Measurements from ENCODE around the gene GLCCI1. TPM values are rescaled to one million over a fixed set of nuclear protein-coding genes. Genes with fewer than 3 reads are reported as not detected.
"Not testable (repeated sequence)": the region's sequence is repeated elsewhere in the genome, so short reads cannot be mapped to it uniquely, and the experiment has no call there.

GLCCI1 gene
- total RNA-seq, 2 donors from 2014 or later = 3.9 to 4.2 TPM

DNA sequence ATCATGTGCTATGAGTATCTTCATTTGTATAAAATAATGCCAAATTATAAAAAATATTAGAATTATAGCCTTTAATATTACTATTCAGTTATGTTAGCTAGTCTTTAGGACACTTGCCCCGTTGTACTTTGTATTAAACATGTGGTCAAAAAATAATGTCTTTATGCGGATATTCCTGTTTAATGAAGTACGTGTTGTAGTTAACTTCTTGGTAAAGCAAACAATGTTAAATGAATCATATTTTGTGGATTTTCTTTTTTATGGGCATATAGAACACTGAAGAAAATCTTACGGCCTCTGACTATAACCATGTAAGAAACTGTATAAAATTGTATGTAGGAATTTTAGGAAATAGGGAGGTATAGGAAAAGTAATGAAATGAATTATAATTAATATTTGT is 14.3 kb downstream of the GLCCI1 start:
- DNase-seq (ENCODE audit: low spot score) = no peak
- intact Hi-C loops (cut with DNase I) = no loop called here

DNA sequence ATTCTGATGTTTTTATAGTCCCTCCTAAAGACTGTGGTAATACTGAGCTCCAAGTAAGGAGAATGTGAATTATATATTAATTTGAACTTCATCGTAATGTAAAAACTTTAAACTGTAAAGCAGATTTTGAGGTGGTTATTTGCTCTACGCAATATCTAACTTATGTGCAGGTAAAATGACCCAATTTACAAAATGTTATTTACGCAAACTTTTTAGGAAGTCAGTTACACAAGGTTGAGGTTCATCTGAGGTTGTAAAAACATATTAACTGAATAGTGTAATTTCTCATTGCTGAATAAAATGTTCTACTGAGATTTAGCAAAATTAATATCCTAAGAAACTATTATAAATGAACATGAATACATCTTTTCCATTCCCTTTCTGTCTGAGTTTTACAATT is 15.8 kb downstream of the GLCCI1 start:
- intact Hi-C loops (cut with DNase I) = no loop called here

DNA sequence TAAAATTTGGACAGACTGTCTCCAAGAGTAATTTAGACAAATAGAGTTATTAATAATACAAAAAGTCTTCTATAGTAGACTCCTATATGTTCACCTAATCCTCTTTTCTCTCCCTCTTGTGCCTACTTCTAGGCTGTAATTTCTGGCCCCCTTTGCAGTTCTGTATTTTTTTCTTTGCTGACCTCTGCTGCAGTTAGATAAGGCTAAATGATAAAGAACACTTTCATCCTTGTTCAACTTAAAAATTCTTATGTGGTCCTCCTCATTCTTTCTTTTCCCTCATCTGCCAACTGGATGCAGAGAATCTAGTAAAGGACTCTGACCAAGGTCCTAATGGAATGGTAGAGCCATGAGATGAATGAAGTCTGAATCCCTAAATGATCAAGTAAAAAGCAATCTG is 20.1 kb downstream of the GLCCI1 start:
- DNase-seq (ENCODE audit: low spot score) = no peak
- intact Hi-C loops (cut with DNase I) = no loop called here

More for the DNA sequence above, 15.8 kb downstream of the GLCCI1 start:
- no peak for DNase-seq (ENCODE audit: low spot score)

GRCh38 chr7:7989133-7989532 is 20.5 kb downstream of the GLCCI1 start:
- no peak for DNase-seq (ENCODE audit: low spot score)
- intact Hi-C loops (cut with DNase I) = no loop called here

DNA sequence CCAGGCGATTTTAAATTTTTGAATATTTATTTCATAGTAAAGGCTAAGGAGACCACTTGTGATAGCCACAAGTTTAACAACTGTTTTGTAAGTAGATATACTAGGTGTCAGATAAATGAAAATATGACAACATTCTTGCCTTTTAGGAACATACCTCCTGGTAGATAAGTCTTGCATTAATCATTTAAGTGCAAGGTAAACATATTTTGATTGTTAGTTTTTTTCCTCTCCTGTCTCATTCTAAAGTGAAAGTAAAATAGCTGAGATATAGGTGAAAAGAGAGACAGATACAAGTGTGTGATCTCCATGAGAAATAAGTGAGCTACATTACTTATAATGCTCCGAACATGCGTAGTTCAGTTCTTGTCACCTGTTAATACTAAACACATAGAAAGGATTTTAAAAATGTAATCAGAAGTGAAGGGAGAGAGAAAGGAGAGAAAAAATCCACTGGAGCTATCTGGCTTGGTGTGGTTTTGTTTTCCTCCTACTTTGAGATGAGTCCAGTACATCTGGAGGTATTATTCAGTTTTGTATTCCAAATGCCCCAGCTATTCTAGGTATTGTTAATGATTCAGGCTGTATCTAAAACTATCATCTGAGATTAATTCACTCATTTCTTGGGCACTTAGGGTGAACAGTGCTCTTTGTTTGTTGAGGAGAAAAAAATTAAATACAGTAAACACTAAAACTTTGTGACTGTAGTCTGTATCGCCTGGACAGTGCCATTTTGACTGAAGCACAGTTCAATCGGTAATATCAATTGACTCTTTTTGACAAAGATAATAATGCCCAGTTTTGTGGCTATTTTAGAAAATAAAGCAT is 21.2 kb downstream of the GLCCI1 start:
- intact Hi-C loops (cut with DNase I) = no loop called here
- no peak for DNase-seq (ENCODE audit: low spot score)

DNA sequence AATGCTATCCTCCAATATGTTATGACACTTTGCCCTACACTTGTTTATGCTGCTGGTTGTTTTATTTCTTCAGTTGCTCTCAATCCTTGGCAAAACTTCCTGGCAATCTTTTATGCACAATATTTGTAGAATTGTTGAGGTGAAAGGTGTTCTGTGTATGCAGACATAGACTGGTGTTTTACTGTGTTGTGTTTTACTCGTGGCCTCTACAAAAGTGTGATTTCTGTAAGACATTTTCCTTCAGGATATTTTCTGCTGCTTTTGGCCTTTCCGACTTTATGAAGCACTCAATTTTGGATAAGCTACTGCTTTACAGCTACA is 21.8 kb downstream of the GLCCI1 start:
- DNase-seq (ENCODE audit: low spot score) = no peak

GRCh38 chr7:7992506-7992905 is 23.9 kb downstream of the GLCCI1 start:
- intact Hi-C loops (cut with DNase I) = no loop called here
- no peak for DNase-seq (ENCODE audit: low spot score)

More for the DNA sequence above, 21.8 kb downstream of the GLCCI1 start:
- intact Hi-C loops (cut with DNase I) = no loop called here

- intact Hi-C loops (cut with DNase I); DNase-seq (ENCODE audit: low spot score): not testable (repeated sequence)
These were observed 26.8 kb downstream of the GLCCI1 start for GRCh38 chr7:7995348-7995747.

GRCh38 chr7:7996568-7996967 is 28.0 kb downstream of the GLCCI1 start:
- intact Hi-C loops (cut with DNase I) = no loop called here
- no peak for DNase-seq (ENCODE audit: low spot score)

- intact Hi-C loops (cut with DNase I) = no loop called here
These were observed 31.8 kb downstream of the GLCCI1 start for GRCh38 chr7:8000315-8000941.

GRCh38 chr7:8003077-8003476 is 34.5 kb downstream of the GLCCI1 start:
- intact Hi-C loops (cut with DNase I) = no loop called here
- DNase-seq (ENCODE audit: low spot score) = no peak

More at GRCh38 chr7:8000315-8000941, 31.8 kb downstream of the GLCCI1 start:
- DNase-seq (ENCODE audit: low spot score) = no peak

DNA sequence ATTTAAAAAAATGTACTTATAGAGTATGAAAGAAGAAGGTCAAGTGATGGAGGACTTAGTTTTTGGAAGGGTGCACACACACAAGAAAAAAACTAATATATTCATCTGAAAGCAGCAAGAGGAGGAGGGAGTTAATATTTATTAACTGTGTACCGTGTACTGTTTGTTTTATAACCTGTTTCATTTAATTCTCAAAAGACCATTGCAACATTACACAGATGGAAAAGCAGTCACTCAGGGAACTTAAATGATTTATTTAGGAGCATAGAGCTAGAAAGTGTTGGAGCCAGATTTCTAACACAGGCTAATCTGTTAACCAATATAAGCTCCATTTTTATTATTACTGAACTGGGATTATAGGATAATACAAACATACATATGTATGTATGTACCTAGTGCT is 36.7 kb downstream of the GLCCI1 start:
- DNase-seq (ENCODE audit: low spot score) = no peak
- intact Hi-C loops (cut with DNase I) = no loop called here

GRCh38 chr7:8014399-8014798 is 45.8 kb downstream of the GLCCI1 start:
- DNase-seq (ENCODE audit: low spot score) = no peak
- intact Hi-C loops (cut with DNase I) = no loop called here

- intact Hi-C loops (cut with DNase I) = no loop called here
- no peak for DNase-seq (ENCODE audit: low spot score)
These were observed 46.6 kb downstream of the GLCCI1 start for GRCh38 chr7:8015100-8015745.

- intact Hi-C loops (cut with DNase I) = no loop called here
- DNase-seq (ENCODE audit: low spot score) = no peak
These were observed 47.1 kb downstream of the GLCCI1 start for GRCh38 chr7:8015746-8016120.

GRCh38 chr7:8017423-8017822 is 48.8 kb downstream of the GLCCI1 start:
- no peak for DNase-seq (ENCODE audit: low spot score)
- intact Hi-C loops (cut with DNase I) = no loop called here

DNA sequence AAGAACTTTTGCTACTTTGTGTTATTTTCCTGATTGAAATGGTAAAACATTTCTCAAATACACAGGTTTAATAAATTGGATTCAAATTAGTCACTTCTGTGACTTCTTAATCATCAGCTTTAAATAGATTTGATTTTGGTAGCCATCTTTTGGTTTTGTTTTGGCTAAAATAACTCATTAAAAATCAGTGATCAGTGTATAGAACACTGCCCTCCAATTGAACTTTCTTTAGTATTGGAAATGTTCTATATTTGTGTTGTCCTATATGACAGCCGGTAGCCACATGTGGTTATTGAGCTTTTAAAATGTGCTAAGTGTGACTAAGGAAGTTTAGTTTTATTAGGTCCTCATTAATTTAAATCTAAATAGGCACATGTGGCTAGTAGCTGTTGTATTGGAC is 50.4 kb downstream of the GLCCI1 start:
- intact Hi-C loops (cut with DNase I) = no loop called here
- DNase-seq (ENCODE audit: low spot score) = no peak

DNA sequence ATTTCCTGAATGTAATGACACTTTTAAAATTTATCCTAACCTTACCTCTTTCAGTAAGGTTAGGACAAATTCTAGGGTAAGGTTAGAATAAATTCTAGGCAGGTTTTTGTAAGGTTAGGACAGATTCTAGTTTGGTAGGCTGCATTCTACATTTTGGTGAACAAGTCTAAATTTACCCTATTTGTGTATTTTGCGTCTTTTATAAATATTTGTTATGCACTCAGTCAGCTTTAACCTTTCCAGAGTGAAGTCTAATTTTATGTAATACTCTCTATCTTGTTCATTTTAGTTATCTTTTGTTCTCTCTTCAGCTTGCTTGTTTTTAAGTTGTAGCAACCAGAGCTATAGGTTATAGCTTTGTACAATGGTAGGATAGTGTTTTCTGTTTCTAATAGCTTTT is 54.0 kb downstream of the GLCCI1 start:
- no peak for DNase-seq (ENCODE audit: low spot score)
- intact Hi-C loops (cut with DNase I) = no loop called here

- no peak for DNase-seq (ENCODE audit: low spot score)
These were observed 66.6 kb downstream of the GLCCI1 start for GRCh38 chr7:8035192-8035591.

DNA sequence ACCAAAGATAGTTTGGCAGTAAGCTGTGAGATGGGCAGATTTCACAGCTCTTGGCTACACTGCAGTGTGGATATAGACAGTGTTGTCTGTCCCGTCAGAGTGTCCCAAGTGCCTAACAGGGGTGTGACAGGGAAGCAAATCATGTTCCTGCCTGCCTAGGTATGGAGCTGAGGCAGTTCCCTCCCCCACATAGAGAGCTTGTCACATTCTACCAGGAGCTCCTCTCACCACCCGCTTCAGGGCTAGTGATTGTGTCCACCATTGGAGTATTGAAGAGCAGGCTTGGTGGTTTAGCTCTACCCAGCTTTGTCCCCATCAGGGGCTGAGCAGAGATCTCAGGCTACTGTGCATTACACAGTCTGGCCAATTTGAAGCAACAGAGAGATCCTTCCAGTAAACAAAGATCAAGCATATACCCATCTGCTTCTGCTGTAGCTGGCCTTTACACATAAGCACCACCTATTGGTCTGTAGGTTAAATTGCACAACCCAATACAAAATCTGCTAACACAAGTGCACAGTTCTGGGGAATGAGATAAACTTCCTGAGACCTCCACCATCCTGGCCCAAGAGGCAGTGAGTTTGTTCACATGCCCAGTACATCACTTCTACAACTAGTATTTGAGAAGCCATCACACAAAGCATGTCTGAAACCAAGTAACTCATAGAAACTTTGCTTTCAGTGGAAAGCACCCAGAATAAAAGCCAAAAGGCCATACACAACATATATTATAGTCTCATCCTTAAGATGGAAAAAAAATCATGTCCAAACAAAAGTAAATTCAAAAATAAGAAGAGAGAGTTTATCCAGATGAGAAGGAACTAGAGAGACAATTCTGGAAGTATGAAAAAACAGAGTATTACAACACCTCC is 67.3 kb downstream of the GLCCI1 start:
- DNase-seq (ENCODE audit: low spot score) = no peak
- intact Hi-C loops (cut with DNase I) = no loop called here

More at GRCh38 chr7:8035192-8035591, 66.6 kb downstream of the GLCCI1 start:
- intact Hi-C loops (cut with DNase I) = no loop called here

Data from posterior vena cava (tissue), 2 donors.